ENCODE data around the gene PGRMC1.
"Not testable (repeated sequence)": the region's sequence is repeated elsewhere in the genome, so short reads cannot be mapped to it uniquely, and the experiment has no call there.

Gene PGRMC1

DNA sequence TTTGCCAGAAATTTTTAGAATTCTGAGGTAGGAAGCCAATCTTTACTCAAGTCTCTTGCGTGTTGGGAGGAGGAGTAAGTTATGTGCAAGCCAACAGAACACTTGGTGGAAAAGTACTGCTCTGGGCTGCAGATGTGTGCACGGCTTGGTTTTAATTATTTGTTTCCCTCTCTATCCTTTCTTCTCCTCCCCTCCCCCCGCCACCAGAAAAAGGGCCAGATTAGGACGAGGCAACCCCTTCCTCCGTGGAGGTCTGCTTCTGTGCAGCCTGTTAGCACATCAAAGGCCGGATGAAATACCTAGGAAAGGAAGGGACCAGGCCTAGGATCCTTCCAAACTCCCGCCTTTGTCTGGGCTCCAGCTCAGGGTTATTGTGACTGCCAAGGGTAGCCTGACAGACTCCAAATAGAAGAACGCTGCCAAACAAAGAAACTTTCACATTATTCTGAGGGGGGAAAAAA, 1.0 kb upstream of the PGRMC1 start:
- no peak for ATAC-seq
- no peak for DNase-seq

DNA sequence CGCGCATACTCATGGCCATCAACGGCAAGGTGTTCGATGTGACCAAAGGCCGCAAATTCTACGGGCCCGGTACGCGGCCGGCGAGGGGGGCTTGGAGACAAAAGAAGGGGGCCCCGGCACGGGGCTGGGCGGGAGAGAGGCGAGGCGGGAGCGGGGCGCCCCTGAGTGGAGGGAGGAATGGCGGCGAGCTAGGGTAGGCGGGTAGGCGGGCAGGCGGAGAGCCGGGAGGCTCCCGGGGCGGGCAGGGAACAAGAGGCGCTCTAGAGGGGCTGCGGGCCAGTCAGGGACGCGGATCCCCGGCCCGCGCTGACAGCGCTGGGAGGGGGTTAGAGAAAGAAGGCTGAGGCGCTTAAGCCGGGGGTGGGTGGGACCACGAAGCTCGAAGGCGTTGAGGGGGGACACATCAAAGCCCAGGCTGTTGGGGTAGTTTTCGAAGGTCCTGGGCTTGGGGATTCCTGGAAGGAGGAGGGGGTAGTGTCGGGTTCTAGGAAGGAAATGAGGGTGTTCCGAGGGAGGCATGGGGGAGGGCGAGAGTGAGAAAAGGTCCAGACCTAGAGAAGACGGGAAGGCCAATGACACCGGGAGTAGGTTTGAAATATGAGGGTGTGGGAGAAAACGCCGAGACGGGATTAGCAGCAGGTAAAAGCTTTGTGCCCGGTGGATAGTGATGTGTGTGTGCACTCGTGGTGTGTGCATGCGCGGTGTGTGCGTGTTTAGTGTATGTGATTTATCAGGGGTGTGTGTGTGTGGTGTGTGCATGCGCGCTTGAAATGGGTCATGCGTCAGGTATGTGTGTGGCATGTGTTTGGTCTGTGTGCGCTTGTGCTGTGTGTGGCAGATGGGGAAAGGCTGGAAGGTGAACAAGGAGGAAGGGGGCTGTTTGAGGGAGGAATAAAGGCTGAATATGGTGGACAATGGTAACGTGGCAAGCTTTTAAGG, 807 bp downstream of the PGRMC1 start:
- DNase-seq (peak; percentile 37), ATAC-seq (peak; percentile 5)

DNA sequence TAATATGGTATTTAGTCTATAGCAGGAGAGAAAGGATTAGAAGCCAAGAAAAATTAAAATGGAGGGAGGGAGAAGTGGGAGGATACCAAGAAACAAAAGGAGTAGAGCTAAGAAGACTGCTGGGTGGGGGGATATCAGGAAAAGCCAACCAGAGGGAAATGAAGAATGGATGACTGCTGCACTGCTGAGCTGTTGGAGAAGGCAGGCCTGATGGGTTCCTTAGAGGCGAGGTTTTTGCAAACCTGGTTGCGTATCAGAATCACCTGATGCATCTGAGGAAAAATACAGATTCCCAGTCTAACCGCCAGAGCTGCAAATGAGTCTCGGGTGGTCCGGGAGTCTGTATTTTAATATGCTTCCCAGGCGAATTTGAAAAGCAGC, 1.5 kb downstream of the PGRMC1 start:
- ATAC-seq, result no peak
- no peak for DNase-seq

DNA sequence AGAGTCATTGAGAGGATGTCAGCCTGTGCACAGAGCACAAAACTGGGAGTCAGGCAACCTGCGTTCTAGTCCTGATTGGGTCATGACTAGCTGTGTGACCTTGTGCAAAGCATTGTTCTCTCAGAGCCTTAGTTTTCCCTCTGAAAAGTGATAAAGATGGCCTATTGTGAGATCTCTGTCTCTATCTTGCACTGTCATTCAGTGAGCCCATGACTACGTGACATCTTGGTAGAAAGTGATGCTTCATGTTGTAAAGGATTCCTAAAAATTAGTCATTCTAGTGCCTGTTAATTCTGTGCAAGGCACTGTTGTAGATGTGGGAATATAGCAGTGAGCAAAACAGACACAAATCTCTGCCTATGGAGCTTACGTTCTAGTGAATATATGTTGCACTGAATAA, 2.5 kb downstream of the PGRMC1 start:
- DNase-seq (no peak), ATAC-seq (no peak)

DNA sequence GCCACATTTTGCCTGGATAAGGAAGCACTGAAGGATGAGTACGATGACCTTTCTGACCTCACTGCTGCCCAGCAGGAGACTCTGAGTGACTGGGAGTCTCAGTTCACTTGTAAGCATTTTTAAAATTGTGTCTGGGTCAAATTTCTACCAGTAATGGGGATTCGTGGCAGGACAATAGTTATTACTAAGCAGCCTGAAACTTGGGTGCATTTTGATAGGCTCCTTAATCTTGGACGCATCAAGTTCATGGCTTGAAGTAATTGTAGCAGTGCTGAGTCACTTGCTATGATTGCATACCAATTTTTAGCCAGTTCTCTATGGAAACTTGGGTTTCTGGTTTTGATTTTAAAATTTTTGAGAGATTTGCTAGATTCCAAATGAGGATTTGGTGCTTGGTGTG, 4.3 kb downstream of the PGRMC1 start:
- DNase-seq (no peak), ATAC-seq (no peak)

DNA sequence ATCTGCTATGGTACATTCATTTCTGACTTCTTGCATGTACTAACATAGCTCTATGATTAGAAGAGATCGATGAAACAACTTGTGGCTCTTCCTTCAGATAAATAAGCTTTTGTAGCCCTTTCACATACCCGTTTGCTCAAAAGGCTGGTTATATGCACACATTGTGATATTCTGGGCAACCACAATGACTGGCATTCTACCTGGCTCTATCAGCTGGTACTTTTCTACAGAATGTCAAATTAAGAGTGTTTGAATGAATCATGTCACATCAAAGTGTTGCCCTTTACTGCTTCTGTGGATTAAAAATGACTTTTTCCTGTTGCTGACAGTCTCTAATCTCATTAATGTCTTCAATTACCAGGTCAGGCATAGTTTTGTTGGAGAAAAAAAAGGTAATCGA, 11.6 kb downstream of the PGRMC1 start:
- no peak for ATAC-seq
- DNase-seq, result no peak

DNA sequence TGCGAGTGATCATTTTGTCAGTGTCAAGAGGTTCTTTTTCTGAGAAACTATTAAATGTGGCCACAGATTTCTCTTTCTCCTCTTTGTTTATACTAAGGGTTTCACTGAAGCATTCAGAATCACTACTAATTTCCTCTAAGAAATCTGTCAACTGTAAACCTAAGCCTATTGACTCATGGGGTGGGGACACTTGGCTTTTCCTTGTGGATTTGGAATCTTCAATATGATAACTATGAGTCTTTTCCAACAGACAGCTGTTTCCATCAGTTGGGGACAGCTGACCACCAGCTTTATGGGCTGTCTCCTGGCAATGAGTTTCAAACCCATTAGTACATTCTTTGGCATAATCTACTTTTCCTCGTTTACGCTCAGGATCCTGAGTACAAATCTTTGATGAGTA, 13.8 kb downstream of the PGRMC1 start:
- DNase-seq (no peak), ATAC-seq (no peak)

DNA sequence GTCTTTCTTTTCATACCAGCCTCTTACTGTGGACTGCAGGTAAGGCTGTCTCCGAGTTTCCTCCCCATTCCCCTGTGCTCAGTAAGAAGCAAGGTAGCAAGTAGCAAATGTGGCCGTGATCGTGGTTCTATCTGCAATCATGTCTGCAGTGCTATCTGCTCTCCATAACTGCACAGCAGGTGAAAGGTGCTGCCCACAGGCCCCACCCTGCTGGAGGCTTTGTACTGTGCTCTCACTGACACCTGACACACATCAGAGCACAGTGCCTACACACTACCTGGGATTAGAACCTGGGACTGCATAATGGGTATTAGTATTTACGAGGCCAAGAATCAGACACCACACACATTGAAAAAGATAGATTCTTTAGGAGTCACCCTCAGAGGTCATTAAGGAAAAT, 15.3 kb downstream of the PGRMC1 start:
- no peak for DNase-seq

DNA sequence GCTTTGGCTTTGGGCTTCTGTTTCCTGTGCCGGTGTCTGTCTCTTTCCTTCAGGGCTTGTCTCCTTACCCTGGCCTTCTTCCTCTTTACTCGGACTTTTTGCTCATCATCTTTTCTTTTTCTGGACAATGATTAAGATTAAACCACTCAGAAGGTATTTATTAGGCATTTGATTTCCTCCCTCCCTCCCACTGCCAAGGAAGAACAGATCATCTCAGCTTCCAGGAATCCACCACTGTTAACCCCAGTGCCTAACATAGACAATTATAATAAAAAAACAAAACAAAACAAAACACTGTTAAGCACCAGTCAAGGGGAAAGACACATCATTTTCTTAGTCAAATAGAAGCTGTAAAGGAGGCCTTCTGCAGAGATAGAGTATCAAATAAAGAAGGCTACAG, 16.6 kb downstream of the PGRMC1 start:
- DNase-seq (no peak), ATAC-seq (no peak)

More for the DNA sequence above, 15.3 kb downstream of the PGRMC1 start:
- ATAC-seq, result no peak

DNA sequence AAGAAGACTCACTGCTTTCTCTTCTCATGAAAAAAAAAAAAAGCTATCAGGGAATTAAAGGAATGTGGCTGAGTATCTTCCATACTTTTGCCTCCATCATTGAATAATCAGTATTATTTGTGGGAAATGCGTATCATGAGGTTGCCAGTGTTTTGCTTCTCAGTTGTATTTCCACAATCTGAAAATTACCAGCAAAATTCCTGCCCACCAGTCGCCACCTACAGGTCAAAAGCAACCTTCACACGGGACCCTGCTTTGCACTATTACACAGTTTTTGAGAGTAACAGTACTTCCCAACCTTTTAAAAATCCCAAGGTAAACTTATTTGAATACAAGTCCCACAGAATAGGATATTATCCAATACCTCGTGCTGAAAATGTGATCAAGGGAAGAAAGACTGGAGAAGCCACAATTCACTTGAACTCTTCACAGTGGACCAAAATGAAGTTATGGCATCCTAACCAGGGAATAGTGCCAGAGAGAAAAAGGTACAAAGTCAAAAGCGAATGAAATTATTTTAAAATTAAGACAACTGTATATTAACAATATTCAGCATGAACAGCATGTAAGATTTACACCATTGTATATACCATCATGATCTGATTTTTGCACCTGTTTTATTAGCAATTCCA, 30.4 kb downstream of the PGRMC1 start:
- no peak for ATAC-seq
- no peak for DNase-seq

DNA sequence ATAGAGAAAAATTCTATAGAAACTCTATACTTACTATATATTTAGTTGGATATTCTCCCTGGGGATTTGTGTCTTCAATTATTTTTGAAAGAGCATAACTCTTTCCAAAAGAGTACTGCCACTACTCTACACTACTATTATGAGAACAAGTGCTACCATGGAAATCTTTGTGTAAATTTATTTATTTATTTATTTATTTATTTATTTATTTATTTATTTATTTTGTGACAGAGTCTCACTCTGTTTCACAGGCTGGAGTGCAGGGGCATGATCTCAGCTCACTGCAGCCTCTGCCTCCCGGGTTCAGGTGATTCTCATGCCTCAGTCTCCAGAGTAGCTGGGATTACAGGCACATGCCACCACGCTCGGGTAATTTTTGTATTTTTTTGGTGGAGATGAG, 31.0 kb downstream of the PGRMC1 start:
- not testable (repeated sequence) for DNase-seq, ATAC-seq

DNA sequence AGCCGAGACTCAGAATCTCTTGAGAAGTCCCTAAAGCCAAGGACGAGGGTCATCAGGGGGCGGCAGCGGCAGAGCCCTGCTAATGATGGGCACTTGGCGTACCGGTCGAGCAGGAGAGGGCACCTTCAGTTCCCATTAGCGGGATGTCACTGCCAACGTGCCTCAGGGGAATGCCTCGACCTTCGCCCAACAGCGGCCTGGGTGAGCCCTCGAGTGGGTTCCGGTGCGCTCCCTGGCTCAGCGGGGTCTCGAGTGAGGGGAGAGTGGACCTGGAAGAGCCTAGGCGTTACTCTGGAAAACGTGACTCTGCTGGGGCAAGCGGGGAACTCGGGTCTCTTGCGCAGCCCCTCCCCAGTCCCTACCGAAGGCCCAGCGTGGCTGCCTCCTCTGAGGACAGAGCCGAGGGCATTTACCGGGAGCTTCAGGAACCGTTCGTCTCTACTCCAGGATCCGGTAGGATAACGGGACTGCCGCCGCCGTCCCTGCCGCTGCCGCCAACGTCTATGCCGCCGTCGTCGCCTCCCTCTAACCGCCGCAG, 36.9 kb downstream of the PGRMC1 start:
- ATAC-seq (no peak), DNase-seq (no peak)

DNA sequence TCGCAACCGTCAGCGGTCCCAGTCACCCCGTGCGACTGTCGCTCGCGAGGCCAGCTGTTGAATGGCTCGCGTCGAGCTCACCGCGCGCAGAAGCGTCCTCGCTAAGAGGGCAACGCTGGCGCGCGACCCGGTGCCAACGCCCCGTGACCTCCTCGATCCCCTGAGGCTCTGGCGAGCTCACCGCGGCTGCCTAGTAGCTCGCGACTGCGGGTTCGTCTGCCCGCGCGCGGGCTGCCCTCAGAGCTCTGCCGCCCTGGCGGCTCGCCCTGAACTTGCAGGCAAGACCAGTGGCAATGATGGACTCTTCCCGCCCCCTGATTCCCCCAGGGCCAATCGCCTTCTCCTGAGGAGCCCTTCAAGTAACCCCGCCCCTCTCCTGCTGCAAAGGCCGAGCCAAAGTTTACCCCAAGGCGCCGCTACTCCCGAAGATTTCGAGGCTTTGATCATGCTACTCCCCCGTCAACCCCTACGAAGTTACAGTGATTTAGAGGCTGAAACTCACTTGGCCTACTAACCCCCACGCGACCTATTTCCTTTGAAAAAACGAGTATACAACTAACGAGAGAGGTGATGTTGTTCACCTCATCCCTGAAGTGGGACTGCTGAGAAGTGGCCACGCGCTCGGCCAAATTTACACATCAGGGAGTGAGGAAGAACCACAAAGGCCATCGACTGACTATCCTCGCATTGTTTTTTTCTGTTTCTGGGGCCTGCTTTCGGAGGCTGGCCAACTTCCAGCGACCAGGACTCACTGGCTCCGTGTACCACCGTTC, 37.5 kb downstream of the PGRMC1 start:
- DNase-seq (peak; percentile 45), ATAC-seq (peak; percentile 82)

DNA sequence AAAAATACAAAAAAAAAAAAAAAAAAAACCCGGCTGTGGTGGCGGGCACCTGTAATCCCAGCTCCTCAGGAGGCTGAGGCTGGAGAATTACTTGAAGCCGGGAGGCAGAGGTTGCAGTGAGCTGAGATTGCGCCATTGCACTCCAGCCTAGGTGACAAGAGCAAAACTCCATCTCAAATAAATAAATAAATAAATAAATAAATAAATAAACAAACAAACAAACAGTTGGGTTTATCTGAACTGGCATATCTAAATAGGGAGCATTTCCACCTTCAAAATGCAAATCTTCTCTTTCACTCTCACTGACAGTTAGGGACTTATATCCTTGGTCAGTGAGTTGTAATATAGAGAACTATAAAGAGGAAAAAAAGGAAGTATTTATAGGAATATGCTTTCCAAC, 46.3 kb downstream of the PGRMC1 start:
- ATAC-seq, DNase-seq: not testable (repeated sequence)

DNA sequence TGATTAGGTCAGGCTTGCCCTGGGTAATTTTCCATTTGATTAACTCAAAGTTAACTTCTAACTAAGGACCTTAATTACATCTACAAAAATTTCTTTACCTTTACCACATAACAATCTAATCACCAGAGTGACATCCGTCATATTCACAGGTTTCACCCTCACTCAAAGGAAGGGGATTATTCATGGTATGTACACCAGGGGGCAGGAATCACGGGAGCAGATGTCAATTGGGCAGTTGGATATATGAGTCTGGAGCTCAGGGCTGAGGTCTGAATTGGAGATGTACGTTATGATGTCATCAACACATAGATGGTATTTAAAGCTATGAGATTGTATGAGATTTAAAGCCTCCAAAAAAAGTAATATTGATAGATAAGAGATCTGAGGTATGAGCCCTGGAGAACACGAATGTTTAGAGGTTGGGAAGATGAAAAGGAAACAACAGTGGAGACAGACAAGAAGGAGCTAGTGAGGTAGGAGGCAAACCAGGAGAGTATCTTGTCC, 52.9 kb downstream of the PGRMC1 start:
- ATAC-seq (no peak), DNase-seq (no peak)

DNA sequence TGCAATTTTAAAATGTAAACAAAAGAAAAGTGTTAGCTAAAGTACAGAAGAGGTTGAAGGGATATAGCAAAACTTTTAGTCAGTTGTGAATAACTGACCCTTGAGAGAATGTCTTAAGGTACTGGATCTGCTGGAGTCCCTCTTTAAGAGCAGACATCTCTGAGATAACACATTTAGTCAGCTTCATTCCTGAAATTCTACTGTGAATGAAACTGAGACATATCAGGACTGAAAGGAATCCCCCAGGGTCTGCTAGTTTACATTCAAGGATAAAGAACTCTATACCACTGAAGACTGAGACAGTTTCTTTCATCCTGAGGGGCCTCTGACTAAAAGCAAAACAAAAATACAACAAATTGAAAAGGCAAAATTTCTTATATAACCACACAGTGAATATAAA, 54.4 kb downstream of the PGRMC1 start:
- no peak for ATAC-seq

DNA sequence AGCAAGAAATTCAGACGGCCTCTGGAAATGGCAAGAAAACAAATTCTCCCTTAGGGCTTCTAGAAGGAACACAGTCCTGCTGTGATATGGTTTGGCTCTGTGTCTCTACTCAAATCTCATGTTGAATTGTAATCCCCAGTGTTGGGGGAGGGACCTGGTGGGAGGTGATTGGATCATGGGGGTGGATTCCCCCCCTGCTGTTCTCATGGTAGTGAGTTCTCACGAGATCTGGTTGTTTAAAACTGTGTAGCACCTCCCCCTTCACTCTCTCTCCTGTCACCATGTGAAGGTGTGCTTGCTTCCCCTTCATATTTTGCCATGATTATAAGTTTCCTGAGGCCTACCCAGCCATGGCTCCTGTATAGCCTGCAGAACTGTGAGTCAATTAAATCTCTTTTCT, 55.2 kb downstream of the PGRMC1 start:
- not testable (repeated sequence) for ATAC-seq, DNase-seq

More for the DNA sequence above, 54.4 kb downstream of the PGRMC1 start:
- DNase-seq, result no peak

DNA sequence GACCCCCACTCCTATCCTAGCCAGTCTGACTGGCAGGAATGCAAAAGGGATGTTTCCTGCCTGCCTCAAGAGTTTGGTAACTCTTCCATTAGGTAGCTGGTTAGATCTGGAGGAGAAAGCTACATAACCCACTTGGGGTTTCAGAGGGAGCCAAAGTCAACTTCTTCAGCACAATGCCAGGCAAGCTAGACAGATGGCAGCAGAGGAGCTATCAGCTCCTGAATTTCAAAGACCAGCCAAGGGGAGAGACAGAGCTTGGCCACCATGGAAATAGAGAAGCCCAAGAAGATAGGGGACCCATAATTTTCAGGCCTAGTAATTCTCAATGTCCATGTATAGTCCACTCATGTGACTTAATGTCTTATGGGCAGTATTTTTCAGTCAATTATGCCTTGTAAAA, 56.4 kb downstream of the PGRMC1 start:
- ATAC-seq, result no peak

More for the DNA sequence above, 56.4 kb downstream of the PGRMC1 start:
- DNase-seq, result no peak
